GM19025 (cell line): Measurements from ENCODE around the gene CD40LG.
A peak's percentile ranks its signal among the peaks of the same experiment; 100 is the strongest.

Source experiments
- ATAC-seq: cut with Tn5 transposase; IDR thresholded peaks from one replicate; pipeline ENCODE4 v1.9.1; 2021; ENCODE audit warnings: mild to moderate bottlenecking, low read depth, moderate library complexity; ENCODE audit not compliant: unreplicated experiment

Gene CD40LG

GRCh38 chrX:136646602-136647239 lies 1.2 kb upstream of the CD40LG start:
- ATAC-seq = no peak

GRCh38 chrX:136650811-136651210 lies 2.9 kb downstream of the CD40LG start:
- no peak for ATAC-seq

GRCh38 chrX:136652822-136653723 lies 5.1 kb downstream of the CD40LG start:
- no peak for ATAC-seq

GRCh38 chrX:136656361-136656964 lies 8.5 kb downstream of the CD40LG start:
- ATAC-seq = no peak

- ATAC-seq = no peak
Observed at GRCh38 chrX:136658151-136658550, 10.2 kb downstream of the CD40LG start.

GRCh38 chrX:136659174-136659573 lies 11.2 kb downstream of the CD40LG start:
- no peak for ATAC-seq

GRCh38 chrX:136660896-136661295 lies 12.9 kb downstream of the CD40LG start:
- no peak for ATAC-seq

GRCh38 chrX:136662104-136662503 lies 14.1 kb downstream of the CD40LG start:
- no peak for ATAC-seq

- ATAC-seq = no peak
Observed at GRCh38 chrX:136662976-136663375, 15.0 kb downstream of the CD40LG start.

GRCh38 chrX:136665258-136665900 lies 17.4 kb downstream of the CD40LG start:
- no peak for ATAC-seq

- no peak for ATAC-seq
Observed at GRCh38 chrX:136666088-136666487, 18.1 kb downstream of the CD40LG start.

- ATAC-seq = no peak
Observed at GRCh38 chrX:136667446-136668168, 19.6 kb downstream of the CD40LG start.

GRCh38 chrX:136671006-136671610 lies 23.1 kb downstream of the CD40LG start:
- peak; percentile 40 for ATAC-seq

GRCh38 chrX:136674270-136674985 lies 26.5 kb downstream of the CD40LG start:
- peak; percentile 16 for ATAC-seq

- ATAC-seq = no peak
Observed at GRCh38 chrX:136679531-136679930, 31.6 kb downstream of the CD40LG start.

GRCh38 chrX:136684120-136684519 lies 36.2 kb downstream of the CD40LG start:
- ATAC-seq = peak; percentile 69

GRCh38 chrX:136687457-136687856 lies 39.5 kb downstream of the CD40LG start:
- ATAC-seq = no peak

GRCh38 chrX:136689436-136689835 lies 41.5 kb downstream of the CD40LG start:
- ATAC-seq = no peak
